Measurements from ENCODE around the gene TGFA.

Gene TGFA

GRCh38 chr2:70541481-70542020, 12.1 kb downstream of the TGFA start:
- TF ChIP-seq ZNF324 (tag by site-specific recombination; IDR thresholded peaks at IDR 0.05) (no peak), KLF10 (tag by site-specific recombination; IDR thresholded peaks at IDR 0.05) (no peak), YY1 (tag by site-specific recombination; IDR thresholded peaks at IDR 0.05) (no peak), PRDM10 (tag by site-specific recombination; IDR thresholded peaks at IDR 0.05) (peak; percentile 48), ZNF140 (tag by site-specific recombination; IDR thresholded peaks at IDR 0.05) (no peak), ZBTB17 (tag by site-specific recombination; IDR thresholded peaks at IDR 0.05) (peak; percentile 78), GFI1B (tag by site-specific recombination; IDR thresholded peaks at IDR 0.05) (no peak), ZNF311 (tag by site-specific recombination; IDR thresholded peaks at IDR 0.05; ENCODE audit: borderline replicate concordance) (no peak), SP2 (tag by site-specific recombination; IDR thresholded peaks at IDR 0.05) (no peak), SP7 (tag by site-specific recombination; IDR thresholded peaks at IDR 0.05) (peak; percentile 81), ZNF169 (tag by site-specific recombination; IDR thresholded peaks at IDR 0.05) (no peak), KLF8 (tag by site-specific recombination; IDR thresholded peaks at IDR 0.05) (no peak), ZNF629 (tag by site-specific recombination; IDR thresholded peaks at IDR 0.05) (peak; percentile 57), ZSCAN5A (tag by site-specific recombination; IDR thresholded peaks at IDR 0.05) (no peak), ZNF184 (tag by site-specific recombination; IDR thresholded peaks at IDR 0.05) (peak; percentile 87; the same call in 1 of the 2 replicates), ZNF16 (tag by site-specific recombination; IDR thresholded peaks at IDR 0.05; ENCODE audit: low read depth) (no peak), ZNF654 (tag by site-specific recombination; IDR thresholded peaks at IDR 0.05; ENCODE audit: low read depth) (no peak), ZNF10 (tag by site-specific recombination; IDR thresholded peaks at IDR 0.05) (no peak), ZBTB21 (tag by site-specific recombination; IDR thresholded peaks at IDR 0.05) (0 out of 2 replicates have a peak, but pooled peaks have one; percentile 9), ZNF777 (tag by site-specific recombination; IDR thresholded peaks at IDR 0.05; ENCODE audit: borderline replicate concordance) (no peak), ZNF600 (tag by site-specific recombination; IDR thresholded peaks at IDR 0.05) (peak; percentile 73), ZNF211 (tag by site-specific recombination; IDR thresholded peaks at IDR 0.05; ENCODE audit: low read depth) (no peak), ZNF830 (tag by site-specific recombination; IDR thresholded peaks at IDR 0.05; ENCODE audit: low read depth) (no peak), ZNF223 (tag by site-specific recombination; IDR thresholded peaks at IDR 0.05) (no peak)
- TF ChIP-seq, protein P1, sequence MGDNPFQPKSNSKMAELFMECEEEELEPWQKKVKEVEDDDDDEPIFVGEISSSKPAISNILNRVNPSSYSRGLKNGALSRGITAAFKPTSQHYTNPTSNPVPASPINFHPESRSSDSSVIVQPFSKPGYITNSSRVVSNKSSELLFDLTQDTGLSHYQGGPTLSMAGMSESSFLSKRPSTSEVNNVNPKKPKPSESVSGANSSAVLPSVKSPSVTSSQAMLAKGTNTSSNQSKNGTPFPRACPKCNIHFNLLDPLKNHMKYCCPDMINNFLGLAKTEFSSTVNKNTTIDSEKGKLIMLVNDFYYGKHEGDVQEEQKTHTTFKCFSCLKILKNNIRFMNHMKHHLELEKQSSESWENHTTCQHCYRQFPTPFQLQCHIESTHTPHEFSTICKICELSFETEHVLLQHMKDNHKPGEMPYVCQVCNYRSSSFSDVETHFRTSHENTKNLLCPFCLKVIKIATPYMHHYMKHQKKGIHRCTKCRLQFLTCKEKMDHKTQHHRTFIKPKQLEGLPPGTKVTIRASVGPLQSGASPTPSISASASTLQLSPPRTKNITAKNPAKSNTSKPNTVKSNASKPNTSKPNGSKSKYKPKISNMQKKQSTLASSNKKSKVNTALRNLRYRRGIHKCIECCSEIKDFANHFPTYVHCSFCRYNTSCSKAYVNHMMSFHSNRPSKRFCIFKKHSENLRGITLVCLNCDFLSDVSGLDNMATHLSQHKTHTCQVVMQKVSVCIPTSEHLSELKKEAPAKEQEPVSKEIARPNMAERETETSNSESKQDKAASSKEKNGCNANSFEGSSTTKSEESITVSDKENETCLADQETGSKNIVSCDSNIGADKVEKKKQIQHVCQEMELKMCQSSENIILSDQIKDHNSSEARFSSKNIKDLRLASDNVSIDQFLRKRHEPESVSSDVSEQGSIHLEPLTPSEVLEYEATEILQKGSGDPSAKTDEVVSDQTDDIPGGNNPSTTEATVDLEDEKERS (tag by site-specific recombination; IDR thresholded peaks at IDR 0.05) = no peak
- TF ChIP-seq, protein P2, sequence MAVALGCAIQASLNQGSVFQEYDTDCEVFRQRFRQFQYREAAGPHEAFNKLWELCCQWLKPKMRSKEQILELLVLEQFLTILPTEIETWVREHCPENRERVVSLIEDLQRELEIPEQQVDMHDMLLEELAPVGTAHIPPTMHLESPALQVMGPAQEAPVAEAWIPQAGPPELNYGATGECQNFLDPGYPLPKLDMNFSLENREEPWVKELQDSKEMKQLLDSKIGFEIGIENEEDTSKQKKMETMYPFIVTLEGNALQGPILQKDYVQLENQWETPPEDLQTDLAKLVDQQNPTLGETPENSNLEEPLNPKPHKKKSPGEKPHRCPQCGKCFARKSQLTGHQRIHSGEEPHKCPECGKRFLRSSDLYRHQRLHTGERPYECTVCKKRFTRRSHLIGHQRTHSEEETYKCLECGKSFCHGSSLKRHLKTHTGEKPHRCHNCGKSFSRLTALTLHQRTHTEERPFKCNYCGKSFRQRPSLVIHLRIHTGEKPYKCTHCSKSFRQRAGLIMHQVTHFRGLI (tag by site-specific recombination; IDR thresholded peaks at IDR 0.05) = no peak
- POLR2A ChIA-PET = no interaction called here
- no peaks in the 10 kb centered on the region; the same call in 1 of the 2 replicates for H3K9me3 ChIP-seq (ENCODE audit: control insufficient read depth, insufficient read depth, low read depth, low read length)
- H3K36me3 ChIP-seq (ENCODE audit: control insufficient read depth in 2 of 2, insufficient read depth in 1 of 2, low read length in 2 of 2) = no peaks in the 10 kb centered on the region
- no peaks in the 10 kb centered on the region for H3K4me1 ChIP-seq (ENCODE audit: control insufficient read depth, insufficient read depth, low read length)
- H3K27ac ChIP-seq (ENCODE audit: extremely low read depth, low read depth, low read length) = no peak overlapping the region
- no peak overlapping the region for H3K4me3 ChIP-seq (ENCODE audit: low read depth, low read length)
- CTCF ChIA-PET = interaction anchor here (0.6 to 1.0 kb wide), 2 partner anchors 102 to 147 kb away, joined by 3 to 4 read pairs; no protein-coding TSS in a partner anchor

Data from HEK293 (cell line).